Activated CD8-positive, alpha-beta memory T cell treated with anti-CD3 and anti-CD28 coated beads for 48 hours (primary cell): Measurements from ENCODE around the gene ABCC10.
"Not testable (repeated sequence)": the region's sequence is repeated elsewhere in the genome, so short reads cannot be mapped to it uniquely, and the experiment has no call there.

Source experiments
- DNase-seq, 3 experiments: peaks; one replicate each; pipeline ENCODE4 v3.0.0-alpha.2; 2020; ENCODE audit warnings: low read depth in 2 of 3, low spot score in 2 of 3

The ABCC10 gene

DNA sequence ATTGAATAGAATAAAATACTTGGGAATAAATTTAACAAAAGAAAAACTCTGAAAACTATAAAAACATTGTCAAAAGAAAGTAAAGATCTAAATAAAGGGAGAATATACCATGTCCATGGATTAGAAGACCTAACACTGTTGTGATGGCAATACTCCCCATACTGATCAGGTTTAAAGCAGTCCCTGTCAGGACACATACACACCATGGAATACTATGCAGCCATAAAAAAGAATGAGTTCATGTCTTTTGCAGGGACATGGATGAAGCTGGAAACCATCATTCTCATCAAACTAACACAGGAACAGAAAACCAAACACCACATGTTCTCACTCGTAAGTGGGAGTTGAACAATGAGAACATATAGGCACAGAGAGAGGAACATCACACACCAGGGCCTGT, 16.6 kb upstream of the ABCC10 start:
- DNase-seq = not testable (repeated sequence)

- no peak for DNase-seq
Measured at GRCh38 chr6:43412541-43412940, 14.8 kb upstream of the ABCC10 start.

DNA sequence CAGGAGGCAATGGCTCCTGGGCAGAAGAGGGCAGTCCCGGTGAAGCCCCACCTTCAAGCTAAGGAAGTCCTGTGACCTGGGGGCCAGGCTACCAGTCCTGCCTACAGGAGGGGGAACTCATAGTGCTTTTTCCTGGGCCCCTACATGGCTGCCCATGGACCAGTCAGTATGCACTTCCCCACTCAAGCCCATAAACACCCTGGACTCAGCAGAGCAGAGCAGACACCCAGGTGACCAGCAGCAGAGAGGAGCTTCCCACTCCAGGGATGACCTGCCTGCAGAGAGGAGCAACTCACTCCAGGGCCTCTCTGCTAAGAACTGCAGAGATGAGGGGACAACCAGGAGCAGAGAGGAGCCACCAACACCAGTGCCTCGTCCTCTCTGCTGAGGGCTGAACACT, 14.3 kb upstream of the ABCC10 start:
- DNase-seq = no peak

DNA sequence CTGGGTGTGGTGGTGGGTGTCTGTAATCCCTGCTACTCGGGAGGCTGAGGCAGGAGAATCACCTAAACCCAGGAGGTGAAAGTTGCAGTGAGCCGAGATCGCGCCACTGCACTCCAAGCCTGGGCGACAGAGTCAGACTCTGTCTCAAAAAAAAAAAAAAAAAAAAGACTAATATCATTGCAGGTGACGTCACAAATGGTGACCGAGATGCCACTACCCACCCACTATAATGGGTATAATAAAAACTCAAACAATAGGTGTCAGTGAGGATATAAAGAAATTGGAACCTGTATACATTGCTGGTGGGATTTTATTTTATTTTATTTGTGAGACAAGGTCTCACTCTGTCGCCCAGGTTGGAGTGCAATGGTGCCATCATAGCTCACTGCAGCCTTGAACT, 12.1 kb upstream of the ABCC10 start:
- DNase-seq = not testable (repeated sequence)

DNA sequence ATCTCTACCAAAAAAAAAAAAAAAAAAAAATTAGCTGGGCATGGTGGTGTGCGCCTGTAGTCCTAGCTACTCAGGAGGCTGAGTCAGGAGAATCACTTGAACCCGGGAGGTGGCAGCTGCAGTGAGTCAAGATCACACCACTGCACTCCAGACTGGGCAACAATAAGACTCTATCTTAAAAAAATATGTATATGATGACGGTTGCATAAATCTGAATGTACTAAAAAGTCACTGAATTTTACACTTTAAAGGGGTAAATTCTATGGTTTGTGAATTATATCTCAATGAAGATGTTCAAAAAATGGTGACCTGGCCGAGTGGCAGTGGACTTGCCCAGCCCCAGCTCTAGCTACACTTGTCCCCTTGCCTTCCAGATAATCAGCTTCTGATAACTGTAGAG, 10.4 kb upstream of the ABCC10 start:
- DNase-seq = no peak

DNA sequence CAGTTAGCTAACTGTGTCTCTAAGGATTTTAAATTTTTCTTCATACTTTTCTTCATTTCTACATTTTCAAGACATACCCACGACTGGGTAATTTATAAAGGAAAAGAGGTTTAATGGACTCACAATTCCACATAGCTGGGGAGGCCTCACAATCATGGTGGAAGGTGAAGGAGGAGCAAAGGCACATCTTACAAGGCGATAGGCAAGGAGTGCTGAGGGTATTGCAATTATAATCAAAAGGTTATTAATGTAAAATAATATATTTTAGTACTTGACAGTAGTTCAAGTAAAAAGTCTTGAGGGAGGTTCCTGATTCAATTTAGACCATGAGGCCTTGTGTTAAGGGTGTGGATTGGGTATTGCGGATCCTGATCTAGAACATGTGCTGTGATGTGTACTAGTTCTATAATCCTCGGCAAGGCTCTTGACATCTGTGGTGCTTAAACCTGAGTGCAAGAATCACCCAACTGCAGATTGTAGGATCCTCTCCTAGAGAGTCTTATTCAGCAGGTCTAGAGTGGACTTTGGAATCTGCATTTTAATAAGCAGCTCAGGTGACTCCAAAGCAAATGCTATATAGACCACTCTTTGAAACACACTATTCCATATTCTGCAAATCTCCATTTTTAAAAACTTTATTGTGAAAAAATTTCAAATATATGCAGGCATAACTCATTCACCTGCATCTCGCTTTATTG, 7.2 kb upstream of the ABCC10 start:
- no peak for DNase-seq

GRCh38 chr6:43421831-43422230, 5.5 kb upstream of the ABCC10 start:
- DNase-seq = no peak

DNA sequence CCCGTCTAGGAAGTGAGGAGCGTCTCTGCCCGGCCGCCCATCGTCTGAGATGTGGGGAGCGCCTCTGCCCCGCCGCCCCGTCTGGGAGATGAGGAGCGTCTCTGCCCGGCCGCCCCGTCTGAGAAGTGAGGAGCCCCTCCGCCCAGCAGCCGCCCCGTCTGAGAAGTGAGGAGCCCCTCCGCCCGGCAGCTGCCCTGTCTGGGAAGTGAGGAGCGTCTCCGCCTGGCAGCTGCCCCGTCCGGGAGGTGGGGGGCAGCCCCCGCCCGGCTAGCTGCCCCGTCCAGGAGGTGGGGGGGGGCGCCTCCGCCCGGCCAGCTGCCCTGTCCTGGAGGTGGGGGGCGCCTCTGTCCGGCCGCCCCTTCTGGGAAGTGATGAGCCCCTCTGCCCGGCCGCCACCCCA, 2.3 kb upstream of the ABCC10 start:
- not testable (repeated sequence) for DNase-seq

GRCh38 chr6:43426928-43427405, 374 bp upstream of the ABCC10 start:
- DNase-seq = no peak

- no peak for DNase-seq
Measured at GRCh38 chr6:43428112-43428570, 800 bp downstream of the ABCC10 start.

- DNase-seq = no peak
Measured at GRCh38 chr6:43428874-43429273, 1.5 kb downstream of the ABCC10 start.

DNA sequence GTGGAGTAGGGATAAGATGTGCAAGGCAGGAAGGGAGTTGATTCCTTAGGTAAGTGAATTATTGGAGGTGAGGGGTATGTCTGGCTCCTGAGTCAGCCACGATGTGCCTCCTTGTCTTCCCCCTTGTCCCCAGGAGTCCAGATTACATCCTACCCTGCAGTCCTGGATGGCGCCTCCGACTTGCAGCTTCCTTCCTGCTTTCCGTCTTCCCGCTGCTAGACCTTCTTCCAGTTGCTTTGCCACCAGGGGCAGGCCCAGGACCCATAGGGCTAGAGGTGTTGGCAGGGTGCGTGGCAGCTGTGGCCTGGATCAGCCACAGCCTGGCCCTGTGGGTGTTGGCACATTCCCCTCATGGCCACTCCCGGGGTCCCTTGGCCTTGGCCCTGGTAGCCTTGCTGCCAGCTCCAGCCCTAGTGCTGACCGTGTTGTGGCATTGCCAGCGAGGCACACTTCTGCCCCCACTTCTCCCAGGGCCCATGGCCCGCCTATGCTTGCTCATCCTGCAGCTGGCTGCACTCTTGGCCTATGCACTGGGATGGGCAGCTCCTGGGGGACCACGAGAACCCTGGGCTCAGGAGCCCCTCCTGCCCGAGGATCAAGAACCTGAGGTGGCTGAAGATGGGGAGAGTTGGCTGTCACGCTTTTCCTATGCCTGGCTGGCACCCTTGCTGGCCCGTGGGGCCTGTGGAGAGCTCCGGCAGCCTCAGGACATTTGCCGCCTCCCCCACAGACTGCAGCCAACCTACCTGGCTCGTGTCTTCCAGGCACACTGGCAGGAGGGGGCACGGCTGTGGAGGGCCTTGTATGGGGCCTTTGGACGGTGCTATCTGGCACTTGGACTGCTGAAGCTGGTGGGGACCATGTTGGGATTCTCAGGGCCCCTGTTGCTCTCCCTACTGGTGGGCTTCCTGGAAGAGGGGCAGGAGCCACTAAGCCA, 4.9 kb downstream of the ABCC10 start:
- no peak for DNase-seq

GRCh38 chr6:43433148-43433547, 5.8 kb downstream of the ABCC10 start:
- no peak for DNase-seq

DNA sequence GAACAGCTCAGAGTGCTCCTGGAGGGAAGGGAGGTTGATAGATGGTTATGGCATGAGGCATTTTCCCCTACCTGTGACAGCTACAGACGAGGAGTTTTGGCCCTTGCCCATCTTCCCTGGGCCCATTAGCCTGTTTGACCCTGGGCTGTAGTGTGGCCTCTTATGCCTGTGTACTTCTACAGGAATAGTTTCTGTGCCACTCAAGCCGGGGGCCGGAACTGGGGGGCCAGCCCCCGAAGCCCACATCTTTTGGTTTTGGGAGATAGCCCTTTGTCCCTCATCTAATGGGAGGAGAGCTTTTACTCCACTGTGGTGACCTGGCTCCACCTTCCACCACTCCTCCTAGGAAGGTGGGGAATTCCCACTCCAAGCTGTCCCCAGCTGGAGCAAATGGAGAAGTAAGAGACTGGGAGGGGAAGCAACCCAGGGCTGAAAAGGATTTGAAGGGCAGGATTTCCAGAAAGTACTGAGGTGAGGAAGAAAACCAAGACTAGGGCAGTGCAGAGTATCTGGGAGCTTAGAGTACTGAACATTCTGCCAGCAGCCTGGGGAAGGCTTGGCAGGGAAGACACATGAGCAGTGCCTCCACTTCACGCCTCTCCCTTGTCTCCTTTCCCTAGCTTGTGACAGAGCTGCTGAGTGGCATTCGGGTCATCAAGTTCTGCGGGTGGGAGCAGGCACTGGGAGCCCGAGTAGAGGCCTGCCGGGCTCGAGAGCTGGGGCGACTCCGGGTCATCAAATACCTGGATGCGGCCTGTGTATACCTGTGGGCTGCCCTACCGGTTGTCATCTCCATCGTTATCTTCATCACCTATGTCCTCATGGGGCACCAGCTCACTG, 6.9 kb downstream of the ABCC10 start:
- no peak for DNase-seq

DNA sequence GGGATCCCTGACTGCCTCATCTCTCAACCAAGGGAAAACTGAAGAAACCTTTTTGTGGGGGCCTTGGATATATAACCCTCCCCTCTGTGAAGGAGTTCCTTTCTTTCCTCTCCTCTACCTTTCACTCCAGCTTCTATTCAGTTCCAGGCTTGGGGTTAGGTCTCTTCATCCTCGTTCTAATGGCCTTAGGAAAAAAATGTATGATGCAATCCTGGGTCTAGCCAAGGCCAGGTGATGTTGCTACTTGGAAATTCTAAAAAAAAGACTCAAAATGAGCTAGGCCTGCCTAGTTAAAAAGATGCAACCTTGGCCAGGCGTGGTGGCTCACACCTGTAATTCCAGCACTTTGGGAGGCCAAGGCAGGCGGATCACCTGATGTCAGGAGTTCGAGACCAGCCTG, 7.6 kb downstream of the ABCC10 start:
- DNase-seq = no peak

DNA sequence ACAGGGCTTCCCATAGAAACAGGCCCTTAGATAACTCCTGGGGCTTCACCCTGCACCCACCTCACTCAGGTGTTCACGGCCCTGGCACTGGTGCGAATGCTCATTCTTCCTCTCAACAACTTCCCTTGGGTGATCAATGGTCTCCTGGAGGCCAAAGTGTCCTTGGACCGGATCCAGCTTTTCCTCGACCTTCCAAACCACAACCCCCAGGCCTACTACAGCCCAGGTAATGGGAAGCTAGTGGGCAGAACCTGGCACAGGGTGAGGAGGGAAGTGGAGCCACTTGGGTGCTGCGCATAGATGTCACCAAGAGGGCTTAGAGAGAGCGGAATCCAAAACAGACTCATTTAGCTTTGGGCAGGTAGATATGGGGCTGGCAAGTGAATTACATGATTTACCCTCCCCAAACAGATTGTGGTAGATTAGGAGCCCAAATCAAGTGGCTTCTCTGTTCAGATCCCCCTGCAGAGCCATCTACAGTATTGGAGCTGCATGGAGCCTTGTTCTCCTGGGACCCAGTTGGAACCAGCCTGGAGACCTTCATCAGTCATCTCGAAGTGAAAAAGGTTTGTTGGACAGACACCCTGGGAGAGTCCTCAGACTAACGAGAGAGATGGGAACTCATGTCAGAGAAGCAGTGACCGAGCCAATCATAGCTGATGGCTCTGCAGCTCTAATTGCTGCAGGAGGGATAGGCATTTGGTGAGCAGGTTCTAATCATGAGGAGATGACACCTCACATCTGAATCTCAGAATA, 8.5 kb downstream of the ABCC10 start:
- no peak for DNase-seq

- DNase-seq = no peak
Measured at GRCh38 chr6:43436577-43437282, 9.4 kb downstream of the ABCC10 start.

- no peak for DNase-seq
Measured at GRCh38 chr6:43437700-43438099, 10.4 kb downstream of the ABCC10 start.

DNA sequence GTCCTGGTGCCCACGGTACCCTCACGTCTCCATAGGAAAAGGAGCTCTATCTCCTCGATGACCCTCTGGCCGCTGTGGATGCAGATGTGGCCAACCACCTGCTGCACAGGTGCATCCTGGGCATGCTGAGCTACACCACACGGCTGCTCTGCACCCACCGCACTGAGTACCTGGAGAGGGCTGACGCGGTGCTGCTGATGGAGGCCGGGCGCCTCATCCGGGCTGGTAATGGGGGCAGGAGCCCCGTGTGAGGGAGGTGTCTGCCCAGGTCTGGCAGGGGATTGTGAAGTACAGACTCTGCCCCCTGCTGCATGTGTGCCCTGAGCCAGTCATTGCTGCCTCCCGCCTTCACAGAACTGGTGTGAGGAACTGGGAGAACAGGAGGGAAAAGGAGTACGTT, 15.6 kb downstream of the ABCC10 start:
- DNase-seq = no peak

- no peak for DNase-seq
Measured at GRCh38 chr6:43444036-43444435, 16.7 kb downstream of the ABCC10 start.
